GM12892 (cell line): ENCODE results near the gene ALDH3B1.

Experiments
- POLR2A ChIP-seq: IDR thresholded peaks from 2 replicates; pipeline ENCODE4 v1.6.1; 2011; ENCODE audit warnings: low read depth, low read length, control low read depth
- POLR2AphosphoS5 ChIP-seq: IDR thresholded peaks from 2 replicates; pipeline ENCODE4 v1.6.1; 2011; ENCODE audit warnings: low read depth, low read length, control low read depth
- TAF1 ChIP-seq: IDR thresholded peaks from 2 replicates; pipeline ENCODE4 v1.6.1; 2011; ENCODE audit warnings: low read depth, mild to moderate bottlenecking, control low read depth, low read length, borderline replicate concordance

GRCh38 chr11:68053117-68053516 lies 43.0 kb downstream of the ALDH3B1 start:
- no peak for TF ChIP-seq TAF1
- TF ChIP-seq POLR2A = no peak; the same call in 1 of the 2 replicates
- peak; percentile 74; the same call in 1 of the 2 replicates for TF ChIP-seq POLR2AphosphoS5
